Progenitor cell of endocrine pancreas (in vitro differentiated cells): ENCODE results near the gene GLIS1. TPM values are rescaled to one million over a fixed set of nuclear protein-coding genes. Genes with fewer than 3 reads are reported as not detected.
A peak's percentile ranks its signal among the peaks of the same experiment; 100 is the strongest.

Experiments
- DNase-seq: peaks from one replicate; pipeline ENCODE4 v3.0.0; 2021; ENCODE audit warnings: low spot score; ENCODE audit not compliant: unreplicated experiment
- H3K27ac Mint-ChIP-seq: 2 replicates; pipeline ENCODE4 v1.8.0; 2021; ENCODE audit warnings: mild to moderate bottlenecking, moderate library complexity, mixed read lengths
- H3K27me3 Mint-ChIP-seq: 2 replicates; pipeline ENCODE4 v1.8.0; 2021; ENCODE audit warnings: mixed read lengths
- H3K36me3 Mint-ChIP-seq: 2 replicates; pipeline ENCODE4 v1.8.0; 2022; ENCODE audit warnings: mixed read lengths; ENCODE audit not compliant: insufficient read depth
- H3K4me1 Mint-ChIP-seq: 2 replicates; pipeline ENCODE4 v1.8.0; 2021; ENCODE audit warnings: low read depth, mixed read lengths
- H3K4me3 Mint-ChIP-seq: 2 replicates; pipeline ENCODE4 v1.8.0; 2021; ENCODE audit warnings: low read depth, mild to moderate bottlenecking, moderate library complexity, mixed read lengths
- H3K9me3 Mint-ChIP-seq: 2 replicates; pipeline ENCODE4 v1.8.0; 2021; ENCODE audit warnings: low read depth, mixed read lengths
- total RNA-seq: library from RNA; stranded (reverse); gene quantifications from 2 replicates; pipeline ENCODE4 v1.2.1, GENCODE V29; 2021
- TF ChIP-seq, protein P1 (sequence below): fragments of 200-600 bp; sonication (generic); IDR thresholded peaks from one replicate; pipeline ENCODE4 v1.5.0; 2021; ENCODE audit warnings: antibody characterized with exemption, mild to moderate bottlenecking; ENCODE audit not compliant: unreplicated experiment

Gene GLIS1
- total RNA-seq, 1 donor from 2014 or later, result not detected

- DNase-seq, result no peak
- Mint-ChIP-seq H3K27ac (peak overlapping the region; percentile 5), H3K36me3 (no peaks in the 10 kb centered on the region), H3K4me1 (peaks cover 6% of the 10 kb centered on the region), H3K27me3 (peaks cover 17% of the 10 kb centered on the region), H3K4me3 (no peak overlapping the region), H3K9me3 (no peaks in the 10 kb centered on the region)
- TF ChIP-seq, protein P1, sequence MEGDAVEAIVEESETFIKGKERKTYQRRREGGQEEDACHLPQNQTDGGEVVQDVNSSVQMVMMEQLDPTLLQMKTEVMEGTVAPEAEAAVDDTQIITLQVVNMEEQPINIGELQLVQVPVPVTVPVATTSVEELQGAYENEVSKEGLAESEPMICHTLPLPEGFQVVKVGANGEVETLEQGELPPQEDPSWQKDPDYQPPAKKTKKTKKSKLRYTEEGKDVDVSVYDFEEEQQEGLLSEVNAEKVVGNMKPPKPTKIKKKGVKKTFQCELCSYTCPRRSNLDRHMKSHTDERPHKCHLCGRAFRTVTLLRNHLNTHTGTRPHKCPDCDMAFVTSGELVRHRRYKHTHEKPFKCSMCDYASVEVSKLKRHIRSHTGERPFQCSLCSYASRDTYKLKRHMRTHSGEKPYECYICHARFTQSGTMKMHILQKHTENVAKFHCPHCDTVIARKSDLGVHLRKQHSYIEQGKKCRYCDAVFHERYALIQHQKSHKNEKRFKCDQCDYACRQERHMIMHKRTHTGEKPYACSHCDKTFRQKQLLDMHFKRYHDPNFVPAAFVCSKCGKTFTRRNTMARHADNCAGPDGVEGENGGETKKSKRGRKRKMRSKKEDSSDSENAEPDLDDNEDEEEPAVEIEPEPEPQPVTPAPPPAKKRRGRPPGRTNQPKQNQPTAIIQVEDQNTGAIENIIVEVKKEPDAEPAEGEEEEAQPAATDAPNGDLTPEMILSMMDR, result no peak
Measured at GRCh38 chr1:53583868-53584776, 154.8 kb downstream of the GLIS1 start.

- no peak for DNase-seq
- TF ChIP-seq, protein P1, result no peak
- H3K9me3 Mint-ChIP-seq, result no peaks in the 10 kb centered on the region
- H3K27ac Mint-ChIP-seq, result peak overlapping the region; percentile 18
- H3K27me3 Mint-ChIP-seq, result peaks cover 15% of the 10 kb centered on the region
- no peaks in the 10 kb centered on the region for H3K36me3 Mint-ChIP-seq
- no peak overlapping the region for H3K4me3 Mint-ChIP-seq
- H3K4me1 Mint-ChIP-seq, result peaks cover 6% of the 10 kb centered on the region
Measured at GRCh38 chr1:53583021-53583867, 155.7 kb downstream of the GLIS1 start.

GRCh38 chr1:53582211-53583020 lies 156.5 kb downstream of the GLIS1 start:
- TF ChIP-seq, protein P1, result no peak
- H3K9me3 Mint-ChIP-seq, result no peaks in the 10 kb centered on the region
- H3K27ac Mint-ChIP-seq, result no peak overlapping the region
- no peak for DNase-seq
- H3K4me1 Mint-ChIP-seq, result peaks cover 6% of the 10 kb centered on the region
- H3K27me3 Mint-ChIP-seq, result peaks cover 8% of the 10 kb centered on the region
- H3K36me3 Mint-ChIP-seq, result no peaks in the 10 kb centered on the region
- H3K4me3 Mint-ChIP-seq, result no peak overlapping the region

GRCh38 chr1:53581476-53581875 lies 157.5 kb downstream of the GLIS1 start:
- Mint-ChIP-seq H3K27ac (peak overlapping the region; percentile 83), H3K4me3 (no peak overlapping the region), H3K36me3 (no peaks in the 10 kb centered on the region), H3K27me3 (peaks cover 6% of the 10 kb centered on the region), H3K4me1 (peaks cover 6% of the 10 kb centered on the region), H3K9me3 (no peaks in the 10 kb centered on the region)
- no peak for DNase-seq
- TF ChIP-seq, protein P1, result no peak
